AG09319 (cell line): Measurements from ENCODE around the gene ERVW-1.
"Not testable (repeated sequence)": the region's sequence is repeated elsewhere in the genome, so short reads cannot be mapped to it uniquely, and the experiment has no call there.

Source experiments
- DNase-seq: peaks from one replicate; pipeline ENCODE4 v3.0.0-alpha.2; 2010; ENCODE audit warnings: low read depth; ENCODE audit errors: extremely low read depth
- TF ChIP-seq, protein P1 (sequence below): IDR thresholded peaks from 2 replicates; pipeline ENCODE4 v1.5.1; 2011; ENCODE audit warnings: low read depth, mild to moderate bottlenecking, inconsistent platforms, low read length, moderate library complexity

The ERVW-1 gene, protein sequence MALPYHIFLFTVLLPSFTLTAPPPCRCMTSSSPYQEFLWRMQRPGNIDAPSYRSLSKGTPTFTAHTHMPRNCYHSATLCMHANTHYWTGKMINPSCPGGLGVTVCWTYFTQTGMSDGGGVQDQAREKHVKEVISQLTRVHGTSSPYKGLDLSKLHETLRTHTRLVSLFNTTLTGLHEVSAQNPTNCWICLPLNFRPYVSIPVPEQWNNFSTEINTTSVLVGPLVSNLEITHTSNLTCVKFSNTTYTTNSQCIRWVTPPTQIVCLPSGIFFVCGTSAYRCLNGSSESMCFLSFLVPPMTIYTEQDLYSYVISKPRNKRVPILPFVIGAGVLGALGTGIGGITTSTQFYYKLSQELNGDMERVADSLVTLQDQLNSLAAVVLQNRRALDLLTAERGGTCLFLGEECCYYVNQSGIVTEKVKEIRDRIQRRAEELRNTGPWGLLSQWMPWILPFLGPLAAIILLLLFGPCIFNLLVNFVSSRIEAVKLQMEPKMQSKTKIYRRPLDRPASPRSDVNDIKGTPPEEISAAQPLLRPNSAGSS

DNA sequence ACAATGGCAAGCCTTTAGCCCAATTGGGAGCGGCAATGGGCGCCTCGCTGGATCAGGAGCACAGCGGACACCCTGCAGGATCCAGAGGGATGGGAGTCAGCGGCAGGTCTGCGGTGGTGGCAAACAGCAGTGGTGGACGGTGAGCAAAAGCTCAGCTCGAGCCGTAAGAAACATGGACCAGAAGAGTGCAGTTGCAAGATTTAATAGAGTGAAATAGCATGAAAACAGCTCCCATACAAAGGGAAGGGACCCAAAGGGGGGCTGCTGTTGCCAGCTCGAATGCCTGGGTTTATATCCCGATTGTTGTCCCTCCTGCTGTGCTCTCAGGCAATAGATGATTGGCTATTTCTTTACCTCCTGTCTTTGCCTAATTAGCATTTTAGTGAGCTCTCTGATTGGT lies at the start of gene ERVW-1:
ERVW-1 (minus strand) TSS at position 266 of the 400 bp plus-strand sequence. CDS start 7,565 bp downstream, outside the sequence.
- not testable (repeated sequence) for DNase-seq

DNA sequence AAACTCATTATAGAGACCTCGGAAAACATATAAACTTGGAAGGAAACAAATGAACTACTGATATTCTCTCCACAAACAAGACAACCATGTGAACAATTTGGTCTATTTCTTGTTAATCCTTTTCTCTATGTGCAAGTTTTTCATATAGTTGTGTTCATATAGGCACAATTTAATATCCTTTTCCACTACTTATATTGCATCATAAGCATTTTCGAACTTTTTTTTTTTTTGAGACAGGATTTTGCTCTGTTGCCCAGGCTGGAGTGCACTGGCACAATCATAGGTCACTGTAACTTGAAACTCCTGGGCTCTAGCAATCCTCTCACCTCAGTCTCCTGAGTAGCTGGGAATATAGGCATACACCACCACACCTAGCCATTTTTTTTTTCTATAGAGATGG lies 45.4 kb upstream of the ERVW-1 start:
- DNase-seq, result no peak
- TF ChIP-seq, protein P1, sequence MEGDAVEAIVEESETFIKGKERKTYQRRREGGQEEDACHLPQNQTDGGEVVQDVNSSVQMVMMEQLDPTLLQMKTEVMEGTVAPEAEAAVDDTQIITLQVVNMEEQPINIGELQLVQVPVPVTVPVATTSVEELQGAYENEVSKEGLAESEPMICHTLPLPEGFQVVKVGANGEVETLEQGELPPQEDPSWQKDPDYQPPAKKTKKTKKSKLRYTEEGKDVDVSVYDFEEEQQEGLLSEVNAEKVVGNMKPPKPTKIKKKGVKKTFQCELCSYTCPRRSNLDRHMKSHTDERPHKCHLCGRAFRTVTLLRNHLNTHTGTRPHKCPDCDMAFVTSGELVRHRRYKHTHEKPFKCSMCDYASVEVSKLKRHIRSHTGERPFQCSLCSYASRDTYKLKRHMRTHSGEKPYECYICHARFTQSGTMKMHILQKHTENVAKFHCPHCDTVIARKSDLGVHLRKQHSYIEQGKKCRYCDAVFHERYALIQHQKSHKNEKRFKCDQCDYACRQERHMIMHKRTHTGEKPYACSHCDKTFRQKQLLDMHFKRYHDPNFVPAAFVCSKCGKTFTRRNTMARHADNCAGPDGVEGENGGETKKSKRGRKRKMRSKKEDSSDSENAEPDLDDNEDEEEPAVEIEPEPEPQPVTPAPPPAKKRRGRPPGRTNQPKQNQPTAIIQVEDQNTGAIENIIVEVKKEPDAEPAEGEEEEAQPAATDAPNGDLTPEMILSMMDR, result no peak

DNA sequence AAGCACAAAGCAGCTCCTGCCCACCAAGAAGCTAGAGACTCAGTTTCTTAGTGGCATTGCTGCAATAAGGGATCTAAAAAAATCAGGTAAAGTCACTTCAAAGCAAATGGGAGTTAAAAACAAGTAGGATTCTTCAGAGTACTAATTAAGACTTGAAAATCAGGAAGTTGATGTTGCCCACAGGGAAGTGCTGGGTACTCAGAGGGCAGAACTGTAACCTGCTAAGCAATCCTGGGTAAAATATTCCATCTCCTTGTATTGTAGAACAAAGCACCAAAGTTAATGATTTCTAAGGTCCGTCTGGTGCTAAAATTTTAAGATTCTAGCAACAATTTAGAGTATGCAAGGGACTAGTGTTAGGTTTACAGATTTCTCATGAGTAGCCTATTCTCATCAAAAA lies 42.3 kb upstream of the ERVW-1 start:
- no peak for DNase-seq

DNA sequence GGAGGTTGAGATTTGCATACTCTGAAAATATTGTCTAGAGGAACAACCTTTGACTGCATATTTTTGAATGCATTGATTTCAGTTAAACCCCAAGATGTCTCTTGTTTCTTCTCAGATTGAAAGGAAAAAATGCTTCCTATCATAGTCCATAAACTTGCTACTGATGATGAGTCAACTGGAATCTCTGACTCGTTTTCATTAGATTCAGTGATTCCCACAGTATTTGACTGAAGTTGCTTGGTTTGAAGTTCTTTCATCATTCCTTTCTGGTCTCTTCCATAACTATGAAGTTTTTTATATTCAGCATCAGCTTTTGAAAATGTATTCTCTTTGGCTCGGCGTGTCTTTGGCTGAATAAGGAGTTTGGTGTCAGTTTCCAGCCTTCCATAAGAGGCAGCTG lies 39.9 kb upstream of the ERVW-1 start:
- TF ChIP-seq, protein P1, result no peak
- no peak for DNase-seq

More for the DNA sequence above, 42.3 kb upstream of the ERVW-1 start:
- TF ChIP-seq, protein P1, result no peak

DNA sequence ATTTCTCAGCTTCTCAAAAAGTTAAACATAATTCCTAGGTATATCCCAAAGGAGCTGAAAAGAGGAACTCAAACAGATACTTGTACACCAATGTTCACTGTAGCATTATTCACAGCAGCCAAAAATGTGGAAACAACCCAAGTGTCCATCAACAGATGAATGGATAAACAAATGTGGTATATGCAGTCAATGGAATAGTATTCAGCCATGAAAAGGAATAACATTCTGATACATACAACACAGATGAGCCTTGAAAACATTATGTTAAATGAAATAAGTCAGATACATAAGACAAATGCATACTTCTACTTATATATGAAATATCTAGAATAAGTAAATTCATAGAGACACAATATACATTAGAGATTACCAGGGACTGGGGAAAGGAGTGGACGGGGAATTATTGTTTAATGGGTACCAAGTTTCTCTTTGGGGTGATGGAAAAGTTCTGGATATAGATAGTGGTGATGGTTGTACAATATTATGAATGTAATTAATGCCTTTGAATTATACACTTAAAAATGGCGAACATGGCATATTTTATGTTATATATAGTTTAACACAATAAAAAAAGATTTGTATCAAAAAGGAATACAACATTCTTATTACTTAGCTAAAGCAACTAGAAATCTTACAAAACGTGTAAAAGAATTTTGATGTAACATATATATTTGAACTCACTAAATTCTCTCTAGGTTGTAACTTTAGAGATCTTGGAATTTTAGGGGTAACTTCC lies 35.6 kb upstream of the ERVW-1 start:
- TF ChIP-seq, protein P1, result no peak
- no peak for DNase-seq

DNA sequence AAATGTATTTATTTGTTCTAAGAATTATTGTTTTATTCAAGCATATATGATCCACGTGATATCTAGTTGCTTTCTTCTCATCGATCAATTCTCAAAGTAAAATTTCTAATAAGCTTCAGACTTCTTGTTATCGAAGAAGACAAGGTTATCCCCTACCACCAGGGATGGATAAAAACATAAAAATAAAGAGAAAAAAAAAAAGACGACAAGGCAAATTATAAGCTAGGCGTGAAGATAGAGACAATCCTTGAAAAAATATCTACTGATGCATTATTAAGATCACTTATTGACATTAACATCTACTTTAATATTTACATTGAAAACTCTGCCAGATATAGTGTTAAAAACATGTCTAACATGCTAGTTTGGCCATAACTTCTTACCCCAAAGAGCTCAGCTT lies 31.2 kb upstream of the ERVW-1 start:
- TF ChIP-seq, protein P1, result no peak
- no peak for DNase-seq

DNA sequence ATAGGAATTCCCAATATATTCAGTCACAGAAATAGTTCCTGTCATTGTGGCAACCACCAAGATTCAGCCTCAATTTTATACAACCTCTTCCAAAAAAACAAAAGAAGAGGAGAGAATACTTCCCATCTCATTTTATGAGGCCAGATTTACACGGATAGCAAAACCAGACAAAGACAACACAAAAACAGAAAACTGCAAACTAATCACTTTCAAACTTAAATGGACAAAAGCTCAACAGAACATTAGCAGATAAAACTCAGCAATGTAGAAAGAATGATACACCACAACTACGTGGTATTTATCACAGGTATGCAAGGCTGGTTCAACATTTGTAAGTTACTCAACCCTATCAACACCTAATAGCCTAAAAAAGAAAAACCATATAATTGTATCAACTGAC lies 28.6 kb upstream of the ERVW-1 start:
- TF ChIP-seq, protein P1, result no peak
- no peak for DNase-seq
